GM12878 (cell line): ENCODE data around the gene TUBGCP2. TPM values are rescaled to one million over a fixed set of nuclear protein-coding genes. Genes with fewer than 3 reads are reported as not detected.

ENCODE experiments used
- ATAC-seq: fragments of 200-7000 bp; cut with Tn5 transposase; 3 replicates; pipeline ENCODE4 v1.9.1; 2020; ENCODE audit warnings: mild to moderate bottlenecking, moderate library complexity
- BruUV-seq: library from RNA; stranded (reverse); fragments of 400-500 nt; replicated peaks from 2 replicates; lab custom pipeline; 2021; lab: Mats Ljungman, UMichigan
- CTCF ChIA-PET: fragments of 300-600 bp; sonication (Branson Sonifier 250); formaldehyde crosslinking; extraction: SDS; loops from one replicate; lab custom pipeline; 2021; ENCODE audit warnings: inconsistent platforms; lab: Yijun Ruan, JAX
- POLR2A ChIA-PET: fragments of 350-600 bp; formaldehyde crosslinking; extraction: SDS; loops from one replicate; lab custom pipeline; 2021; ENCODE audit warnings: inconsistent platforms; lab: Charles Lee
- RAD21 ChIA-PET: fragments of 300-600 bp; sonication (Branson Sonifier 250); formaldehyde crosslinking; loops from one replicate; lab custom pipeline; 2023; ENCODE audit warnings: antibody characterized with exemption; ENCODE audit not compliant: unreplicated experiment; lab: Charles Lee
- SMC1A ChIA-PET: fragments of 300-600 bp; sonication (Branson Sonifier 250); formaldehyde crosslinking; loops from one replicate; lab custom pipeline; 2023; ENCODE audit not compliant: unreplicated experiment, uncharacterized antibody; lab: Charles Lee
- DNase-seq: peaks from one replicate; pipeline ENCODE4 v3.0.0-alpha.2; 2011; ENCODE audit warnings: low read depth, low spot score
- FAIRE-seq: peaks from 3 replicates; lab custom pipeline; 2011; peaks lifted over from hg19 to GRCh38; lab: Jason Lieb, UNC
- H2AFZ ChIP-seq: 2 replicates; pipeline ENCODE4 v1.6.0; 2011; ENCODE audit warnings: low read depth, low read length, control low read depth; ENCODE audit not compliant: control insufficient read depth
- H3K27ac ChIP-seq: 2 replicates; pipeline ENCODE4 v1.5.1; 2011; ENCODE audit warnings: control low read depth; ENCODE audit not compliant: control insufficient read depth, insufficient read depth
- H3K27me3 ChIP-seq, 2 experiments: replicated peaks in 1 of 2; 2 replicates each; pipeline versions ENCODE4 v1.6.0 to v1.6.1; 2011; ENCODE audit warnings: low read length in 1 of 2; ENCODE audit not compliant: control insufficient read depth in 2 of 2, insufficient read depth in 2 of 2
- H3K36me3 ChIP-seq, 2 experiments: 2 replicates each; pipeline ENCODE4 v1.5.1; 2011; ENCODE audit warnings: low read length in 1 of 2; ENCODE audit not compliant: control insufficient read depth in 2 of 2, insufficient read depth in 2 of 2
- H3K4me1 ChIP-seq: 2 replicates; pipeline ENCODE4 v1.6.1; 2011; ENCODE audit warnings: mild to moderate bottlenecking, low read length, moderate library complexity, mixed read lengths; ENCODE audit not compliant: control insufficient read depth, insufficient read depth
- H3K4me2 ChIP-seq: 2 replicates; pipeline ENCODE4 v1.6.0; 2011; ENCODE audit warnings: control low read depth; ENCODE audit not compliant: control insufficient read depth, insufficient read depth
- H3K4me3 ChIP-seq: fragments of 200-600 bp; sonication (generic); 2 replicates; pipeline ENCODE4 v1.5.1; 2016
- H3K79me2 ChIP-seq: 2 replicates; pipeline ENCODE4 v1.6.0; 2011; ENCODE audit warnings: low read length; ENCODE audit not compliant: control insufficient read depth, insufficient read depth
- H3K9ac ChIP-seq: 2 replicates; pipeline ENCODE4 v1.8.0; 2011; ENCODE audit warnings: low read length, control low read depth, mixed read lengths; ENCODE audit not compliant: control insufficient read depth, insufficient read depth
- H3K9me3 ChIP-seq: replicated peaks from 3 replicates; pipeline ENCODE4 v1.5.1; 2011; ENCODE audit warnings: mild to moderate bottlenecking, low read length; ENCODE audit not compliant: control insufficient read depth, insufficient read depth
- H4K20me1 ChIP-seq: 2 replicates; pipeline ENCODE4 v1.6.0; 2011; ENCODE audit not compliant: control insufficient read depth, insufficient read depth
- CUX1 ChIP-seq: IDR thresholded peaks from 2 replicates; pipeline ENCODE4 v1.6.1; 2012; ENCODE audit warnings: improper control_type of control experiment, low read depth, low read length; ENCODE audit not compliant: insufficient replicate concordance
- MLLT1 ChIP-seq: fragments of 450-650 bp; IDR thresholded peaks from 2 replicates; pipeline ENCODE4 v1.6.1; 2016; ENCODE audit warnings: mild to moderate bottlenecking
- SMAD5 ChIP-seq: IDR thresholded peaks from 2 replicates; pipeline ENCODE4 v1.6.1; 2016; ENCODE audit warnings: antibody characterized with exemption, low read depth
- YY1 ChIP-seq: IDR thresholded peaks from 2 replicates; pipeline ENCODE4 v1.6.1; 2011; ENCODE audit warnings: low read depth, mild to moderate bottlenecking, low read length
- WGBS: methylation state at CpG from one replicate; pipeline ENCODE4 v1.1.6; 2016; ENCODE audit warnings: low lambda C conversion rate; ENCODE audit not compliant: insufficient replicate concordance, insufficient coverage; ENCODE audit errors: missing lambda C conversion rate; 5-methylcytosine and 5-hydroxymethylcytosine counted together
- in situ Hi-C: fragments of 300-500 bp; cut with MboI; formaldehyde crosslinking; loops from 9 replicates; pipeline ENCODE4 v1.14.3; 2018; ENCODE audit warnings: mixed read lengths
- intact Hi-C: fragments of 100-400 bp; cut with micrococcal nuclease; formaldehyde crosslinking; loops from one replicate; pipeline ENCODE4 v1.14.2; 2022; ENCODE audit not compliant: unreplicated experiment
- polyA plus RNA-seq, 11 experiments: library from polyadenylated mRNA; depleted of rRNA in 4 of 11; unstranded in 6 of 11; stranded (reverse) in 5 of 11; fragments of >200 nt; fragmentation: Nextera tagmentation in 4 of 11; fragmentation: Illumina TruSeq in 1 of 11; extraction: Ambion mirVana in 4 of 11; extraction: Trizol in 1 of 11; gene quantifications; 1 replicate in 1 of 11; 2 replicates in 10 of 11; pipeline versions ENCODE4 v1.2.1 to v1.2.3, GENCODE V29; 2011 to 2016; ENCODE audit warnings: inconsistent platforms in 2 of 11, missing spikeins in 2 of 11, low read depth in 1 of 11
- total RNA-seq, 4 experiments: library from RNA; depleted of rRNA in 3 of 4; stranded (reverse); fragments of >200 nt in 3 of 4; fragmentation: Illumina TruSeq in 1 of 4; extraction: Trizol in 1 of 4; gene quantifications; 2 replicates each; pipeline versions ENCODE4 v1.2.1 to v1.2.3, GENCODE V29; 2013 to 2021
- TF ChIP-seq, protein P1 (sequence below): IDR thresholded peaks from 2 replicates; pipeline ENCODE4 v1.6.1; 2012; ENCODE audit warnings: low read depth, low read length, improper control_type of control experiment
- TF ChIP-seq, protein P2 (sequence below): fragments of 450-650 bp; formaldehyde crosslinking; IDR thresholded peaks from 2 replicates; pipeline ENCODE4 v1.5.0; 2022; ENCODE audit warnings: mild to moderate bottlenecking, missing genetic modification characterization

The TUBGCP2 gene
- total and polyA plus RNA-seq, 10 of the 15 experiments (the other 5 are each of a cell fraction or from before 2014, with no cell fraction given) = 4.8 to 47.1 (median 34.7) TPM

DNA sequence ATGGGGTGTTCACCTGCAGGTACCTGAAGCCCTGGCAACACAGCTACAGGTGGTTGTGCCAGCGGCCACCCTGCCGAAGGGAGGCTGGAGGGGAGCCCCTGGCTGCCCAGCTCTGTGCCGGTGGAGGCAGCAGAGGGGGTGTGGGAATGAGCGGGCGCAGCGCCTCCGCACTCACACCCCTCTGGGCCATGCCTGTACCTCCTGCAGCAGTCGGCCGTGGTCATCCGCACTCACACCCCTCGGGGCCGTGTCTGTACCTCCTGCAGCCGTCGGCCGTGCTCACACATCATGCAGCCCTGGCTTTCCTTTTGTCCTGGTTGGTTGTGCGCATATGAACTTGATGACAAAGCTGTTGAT lies 1.7 kb upstream of the TUBGCP2 start:
- H3K79me2 ChIP-seq = peaks cover 30% of the 10 kb centered on the region
- FAIRE-seq (no peak), ATAC-seq (no peak)
- no TSS peak for BruUV-seq
- SMC1A ChIA-PET = no interaction called here
- 96% methylated on average over 16 of the region's 16 CpGs for WGBS
- intact Hi-C loops (no loop called here), in situ Hi-C loops (no loop called here)
- H3K36me3 ChIP-seq = peaks cover 0 to 7% of the 10 kb centered on the region in 2 experiments; a peak in 3 of 4 replicates
- H3K4me2 ChIP-seq = no peak overlapping the region
- no peaks in the 10 kb centered on the region for H4K20me1 ChIP-seq
- no peak overlapping the region for H3K9ac ChIP-seq
- H3K4me3 ChIP-seq = no peak overlapping the region
- H3K27ac ChIP-seq = no peak overlapping the region
- RAD21 ChIA-PET = no interaction called here
- no peak overlapping the region for H2AFZ ChIP-seq
- CTCF ChIA-PET = interaction anchor here (1.5 kb wide), 1 partner anchor 10 kb away, joined by 3 read pairs; no protein-coding TSS in a partner anchor
- POLR2A ChIA-PET = no interaction called here
- no peaks in the 10 kb centered on the region for H3K27me3 ChIP-seq
- no peaks in the 10 kb centered on the region for H3K9me3 ChIP-seq
- TF ChIP-seq SMAD5 = no peak
- no peak for TF ChIP-seq YY1
- TF ChIP-seq, protein P1, sequence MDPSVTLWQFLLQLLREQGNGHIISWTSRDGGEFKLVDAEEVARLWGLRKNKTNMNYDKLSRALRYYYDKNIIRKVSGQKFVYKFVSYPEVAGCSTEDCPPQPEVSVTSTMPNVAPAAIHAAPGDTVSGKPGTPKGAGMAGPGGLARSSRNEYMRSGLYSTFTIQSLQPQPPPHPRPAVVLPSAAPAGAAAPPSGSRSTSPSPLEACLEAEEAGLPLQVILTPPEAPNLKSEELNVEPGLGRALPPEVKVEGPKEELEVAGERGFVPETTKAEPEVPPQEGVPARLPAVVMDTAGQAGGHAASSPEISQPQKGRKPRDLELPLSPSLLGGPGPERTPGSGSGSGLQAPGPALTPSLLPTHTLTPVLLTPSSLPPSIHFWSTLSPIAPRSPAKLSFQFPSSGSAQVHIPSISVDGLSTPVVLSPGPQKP = no peak
- no peak for TF ChIP-seq MLLT1
- no peak for TF ChIP-seq CUX1
- TF ChIP-seq, protein P2, sequence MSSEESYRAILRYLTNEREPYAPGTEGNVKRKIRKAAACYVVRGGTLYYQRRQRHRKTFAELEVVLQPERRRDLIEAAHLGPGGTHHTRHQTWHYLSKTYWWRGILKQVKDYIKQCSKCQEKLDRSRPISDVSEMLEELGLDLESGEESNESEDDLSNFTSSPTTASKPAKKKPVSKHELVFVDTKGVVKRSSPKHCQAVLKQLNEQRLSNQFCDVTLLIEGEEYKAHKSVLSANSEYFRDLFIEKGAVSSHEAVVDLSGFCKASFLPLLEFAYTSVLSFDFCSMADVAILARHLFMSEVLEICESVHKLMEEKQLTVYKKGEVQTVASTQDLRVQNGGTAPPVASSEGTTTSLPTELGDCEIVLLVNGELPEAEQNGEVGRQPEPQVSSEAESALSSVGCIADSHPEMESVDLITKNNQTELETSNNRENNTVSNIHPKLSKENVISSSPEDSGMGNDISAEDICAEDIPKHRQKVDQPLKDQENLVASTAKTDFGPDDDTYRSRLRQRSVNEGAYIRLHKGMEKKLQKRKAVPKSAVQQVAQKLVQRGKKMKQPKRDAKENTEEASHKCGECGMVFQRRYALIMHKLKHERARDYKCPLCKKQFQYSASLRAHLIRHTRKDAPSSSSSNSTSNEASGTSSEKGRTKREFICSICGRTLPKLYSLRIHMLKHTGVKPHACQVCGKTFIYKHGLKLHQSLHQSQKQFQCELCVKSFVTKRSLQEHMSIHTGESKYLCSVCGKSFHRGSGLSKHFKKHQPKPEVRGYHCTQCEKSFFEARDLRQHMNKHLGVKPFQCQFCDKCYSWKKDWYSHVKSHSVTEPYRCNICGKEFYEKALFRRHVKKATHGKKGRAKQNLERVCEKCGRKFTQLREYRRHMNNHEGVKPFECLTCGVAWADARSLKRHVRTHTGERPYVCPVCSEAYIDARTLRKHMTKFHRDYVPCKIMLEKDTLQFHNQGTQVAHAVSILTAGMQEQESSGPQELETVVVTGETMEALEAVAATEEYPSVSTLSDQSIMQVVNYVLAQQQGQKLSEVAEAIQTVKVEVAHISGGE (CRISPR knock-in tag) = no peak
- TF ChIP-seq, all 136 proteins: peak for 0
- DNase-seq = no peak
- peaks cover 19% of the 10 kb centered on the region for H3K4me1 ChIP-seq
